GM18861 (cell line): ENCODE data around the gene PRKN.
"Not testable (repeated sequence)": the region's sequence is repeated elsewhere in the genome, so short reads cannot be mapped to it uniquely, and the experiment has no call there.

Source experiments
- ATAC-seq: cut with Tn5 transposase; IDR thresholded peaks from one replicate; pipeline ENCODE4 v1.9.1; 2021; ENCODE audit not compliant: unreplicated experiment

Gene PRKN

GRCh38 chr6:161349886-161350285 is 1377.7 kb downstream of the PRKN start:
- ATAC-seq, result no peak

DNA sequence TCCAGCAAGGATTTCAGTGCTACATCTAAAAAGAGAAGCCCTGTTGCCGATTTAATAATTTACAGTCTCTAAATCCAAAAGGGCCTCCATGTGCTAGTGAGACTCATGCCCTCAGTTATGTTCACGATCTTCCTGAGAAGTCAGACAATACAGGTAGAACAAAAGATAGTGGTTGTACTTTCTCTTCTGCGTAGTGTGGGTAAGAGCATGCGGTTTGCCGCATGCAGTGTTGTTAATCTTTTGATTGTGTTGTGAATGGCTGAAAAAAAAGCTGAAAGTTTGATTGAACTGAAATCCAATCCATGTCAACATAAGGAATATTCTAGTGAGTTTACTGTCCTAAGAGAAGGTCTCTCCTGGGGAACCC is 1379.0 kb downstream of the PRKN start:
- ATAC-seq, result no peak

- ATAC-seq, result no peak
Measured at GRCh38 chr6:161347988-161348627, 1379.5 kb downstream of the PRKN start.

- ATAC-seq, result no peak
Measured at GRCh38 chr6:161347125-161347524, 1380.4 kb downstream of the PRKN start.

- ATAC-seq, result no peak
Measured at GRCh38 chr6:161346717-161347116, 1380.8 kb downstream of the PRKN start.

GRCh38 chr6:161344626-161345025 is 1382.9 kb downstream of the PRKN start:
- no peak for ATAC-seq

DNA sequence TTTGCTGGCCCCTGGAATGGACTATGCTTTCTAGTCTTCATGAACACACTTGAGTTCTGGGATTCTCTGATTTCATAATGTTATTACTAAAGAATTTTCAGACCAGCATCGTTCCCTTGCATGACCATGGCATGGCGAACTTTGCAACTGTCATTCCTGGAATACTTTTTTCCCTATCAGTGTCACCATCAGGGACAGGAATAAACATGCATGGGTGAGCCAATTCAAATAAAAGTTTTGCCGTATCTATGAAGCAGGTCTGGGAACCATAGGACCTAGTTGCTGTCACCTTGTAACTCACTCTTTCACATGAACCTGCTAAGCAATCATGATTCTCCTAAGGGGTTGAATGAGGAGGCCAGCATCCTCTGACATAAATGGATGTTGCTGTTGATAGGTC is 1385.5 kb downstream of the PRKN start:
- no peak for ATAC-seq

- ATAC-seq, result no peak
Measured at GRCh38 chr6:161341638-161342037, 1385.9 kb downstream of the PRKN start.

DNA sequence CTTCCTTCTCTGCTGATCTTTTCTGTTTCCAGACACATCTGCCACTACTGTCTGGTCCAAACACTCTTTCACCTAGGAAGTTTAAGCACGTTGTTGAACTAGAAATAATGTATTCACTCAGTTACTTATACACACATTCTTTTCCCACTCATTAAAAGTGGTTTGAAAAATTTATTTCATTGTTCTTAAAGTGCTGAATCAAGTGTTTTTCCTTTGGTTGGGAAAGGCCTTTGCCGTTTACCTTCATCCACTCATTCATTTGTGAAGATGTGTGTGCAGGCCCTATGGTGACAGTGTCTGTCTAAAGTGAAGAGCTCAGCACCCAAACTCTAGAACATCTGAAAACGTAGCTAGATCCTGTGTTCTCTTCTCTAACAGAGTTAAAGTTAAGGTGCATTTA is 1389.6 kb downstream of the PRKN start:
- no peak for ATAC-seq

DNA sequence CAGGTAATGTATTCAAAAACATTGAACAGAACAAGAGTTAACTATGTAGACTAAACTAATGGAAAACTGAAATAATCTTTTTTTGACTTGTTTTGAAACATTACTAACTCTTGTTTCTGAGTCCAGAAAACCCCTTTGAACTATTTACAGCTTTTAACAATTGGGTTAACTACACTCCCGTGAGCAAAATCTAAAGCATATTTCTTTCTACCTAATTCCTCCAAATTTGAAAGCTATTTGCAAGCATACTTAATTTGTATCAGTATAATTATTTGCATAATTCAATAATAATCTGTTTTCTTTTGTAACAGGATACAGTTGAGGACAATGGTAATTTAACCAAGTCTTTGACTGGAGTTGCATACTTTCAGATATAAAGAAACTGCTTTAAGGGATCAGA is 1391.1 kb downstream of the PRKN start:
- ATAC-seq, result no peak

DNA sequence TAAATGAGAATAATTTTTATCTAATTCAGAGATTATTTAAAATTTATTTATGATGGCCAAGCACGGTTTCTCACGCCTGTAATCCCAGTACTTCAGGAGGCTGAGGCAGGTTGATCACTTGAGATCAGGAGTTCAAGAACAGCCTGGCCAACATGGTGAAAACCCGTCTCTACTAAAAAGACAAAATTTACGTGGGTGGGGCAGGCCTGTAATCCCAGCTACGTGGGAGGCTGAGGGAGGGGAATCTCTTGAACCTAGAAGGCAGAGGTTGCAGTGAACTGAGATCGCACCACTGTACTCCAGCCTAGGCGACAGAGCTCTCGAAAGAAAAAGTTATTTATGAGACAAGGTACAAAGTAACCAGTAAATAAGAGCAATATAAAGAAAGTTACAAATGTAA is 1394.2 kb downstream of the PRKN start:
- ATAC-seq, result no peak

- ATAC-seq, result not testable (repeated sequence)
Measured at GRCh38 chr6:161331402-161332081, 1396.0 kb downstream of the PRKN start.

DNA sequence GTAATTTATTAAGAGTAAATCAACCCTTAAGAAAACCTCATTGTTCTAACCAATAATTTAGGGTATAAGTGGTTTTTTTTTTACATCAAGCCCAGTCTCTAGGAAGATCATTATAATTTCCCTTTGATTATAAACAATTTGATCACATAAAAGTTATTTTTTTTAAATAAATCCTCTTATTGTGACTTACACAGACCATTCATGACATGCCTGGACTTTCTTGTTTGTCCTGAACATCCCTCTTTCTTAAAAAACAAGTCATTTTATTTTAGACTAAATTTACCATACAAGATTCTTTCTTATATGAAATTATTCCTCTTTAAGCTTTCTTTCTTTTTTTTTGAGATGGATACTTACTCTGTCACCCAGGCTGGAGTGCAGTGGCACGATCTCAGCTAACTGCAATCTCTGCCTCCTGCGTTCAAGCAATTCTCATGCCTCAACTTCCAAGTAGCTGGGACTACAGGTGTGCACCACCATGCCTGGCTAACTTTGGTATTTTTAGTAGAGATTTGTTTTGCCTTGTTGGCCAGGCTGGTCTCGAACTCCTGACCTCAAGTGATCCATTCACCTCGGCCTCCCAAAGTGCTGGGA is 1400.1 kb downstream of the PRKN start:
- no peak for ATAC-seq

GRCh38 chr6:161319231-161319630 is 1408.3 kb downstream of the PRKN start:
- ATAC-seq, result no peak

- no peak for ATAC-seq
Measured at GRCh38 chr6:161318456-161318855, 1409.1 kb downstream of the PRKN start.

GRCh38 chr6:161316531-161316930 is 1411.0 kb downstream of the PRKN start:
- ATAC-seq, result no peak

DNA sequence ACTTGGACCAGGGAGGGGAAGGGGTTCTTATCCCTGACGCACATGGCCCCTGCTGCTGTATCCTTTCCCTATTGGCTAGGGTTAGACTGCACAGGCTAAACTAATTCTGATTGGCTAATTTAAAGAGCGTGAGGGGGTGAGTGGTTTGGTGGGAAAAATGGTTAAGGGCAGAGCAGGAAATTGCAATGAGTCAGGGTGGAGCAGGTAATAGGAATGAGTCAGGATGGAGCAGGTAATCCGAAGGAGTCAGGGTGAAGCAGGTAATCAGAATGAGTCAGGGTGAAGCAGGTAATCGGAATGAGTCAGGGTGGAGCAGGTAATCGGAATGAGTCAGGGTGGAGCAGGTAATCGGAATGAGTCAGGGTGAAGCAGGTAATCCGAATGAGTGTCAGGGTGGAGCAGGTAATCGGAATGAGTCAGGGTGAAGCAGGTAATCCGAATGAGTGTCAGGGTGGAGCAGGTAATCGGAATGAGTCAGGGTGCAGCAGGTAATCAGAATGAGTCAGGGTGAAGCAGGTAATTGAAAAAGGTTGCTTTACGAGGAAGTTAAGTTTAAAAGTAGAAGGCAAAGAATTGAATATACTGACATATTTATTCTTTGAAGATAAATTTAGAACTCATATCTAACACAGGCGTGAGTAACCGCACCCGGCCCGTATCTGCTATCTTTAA is 1412.2 kb downstream of the PRKN start:
- not testable (repeated sequence) for ATAC-seq

GRCh38 chr6:161314541-161315245 is 1412.9 kb downstream of the PRKN start:
- not testable (repeated sequence) for ATAC-seq

- ATAC-seq, result no peak
Measured at GRCh38 chr6:161313940-161314509, 1413.5 kb downstream of the PRKN start.

DNA sequence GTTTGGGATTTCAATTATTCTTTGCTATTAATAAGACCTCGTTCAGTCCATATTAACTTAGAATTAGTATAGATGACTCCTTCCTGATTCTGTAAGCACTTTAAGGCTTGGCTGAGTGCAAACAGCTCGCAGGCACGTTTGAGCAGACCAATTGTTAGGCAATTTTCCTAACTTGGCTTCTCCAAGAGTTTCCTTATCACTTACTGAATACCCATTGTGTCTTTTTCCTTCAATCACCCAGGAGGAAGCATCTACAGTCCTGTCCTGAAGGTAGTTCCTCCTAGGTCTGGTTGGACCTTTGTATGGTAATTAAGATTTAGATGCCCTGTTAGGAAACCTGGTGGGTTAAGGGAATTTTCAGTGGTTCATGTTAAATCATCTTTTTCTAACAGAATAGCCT is 1414.1 kb downstream of the PRKN start:
- not testable (repeated sequence) for ATAC-seq

GRCh38 chr6:161309774-161310173 is 1417.8 kb downstream of the PRKN start:
- ATAC-seq, result not testable (repeated sequence)
